ENCODE measurements around the gene DYSF. TPM values are rescaled to one million over a fixed set of nuclear protein-coding genes. Genes with fewer than 3 reads are reported as not detected.

Gene DYSF
- total RNA-seq, 2 experiments from 2014 or later: not detected

GRCh38 chr2:71702971-71703898 lies 249.9 kb downstream of the DYSF start:
- CTCF ChIA-PET: no interaction called here
- no peak overlapping the region for H3K27ac Mint-ChIP-seq
- no peaks in the 10 kb centered on the region for H3K4me1 Mint-ChIP-seq (ENCODE audit: low read depth)
- intact Hi-C loops (cut with micrococcal nuclease): no loop called here
- no peaks in the 10 kb centered on the region for H3K27me3 Mint-ChIP-seq
- DNase-seq: no peak
- POLR2A ChIA-PET: no interaction called here
- no peaks in the 10 kb centered on the region for H3K9me3 Mint-ChIP-seq
- H3K36me3 Mint-ChIP-seq: no peaks in the 10 kb centered on the region
- no peak overlapping the region for H3K4me3 Mint-ChIP-seq

GRCh38 chr2:71704131-71704561 lies 250.8 kb downstream of the DYSF start:
- CTCF ChIA-PET: no interaction called here
- Mint-ChIP-seq H3K36me3 (no peaks in the 10 kb centered on the region), H3K27me3 (no peaks in the 10 kb centered on the region), H3K4me1 (ENCODE audit: low read depth) (no peaks in the 10 kb centered on the region), H3K27ac (no peak overlapping the region), H3K4me3 (no peak overlapping the region), H3K9me3 (no peaks in the 10 kb centered on the region)
- POLR2A ChIA-PET: no interaction called here
- intact Hi-C loops (cut with micrococcal nuclease): no loop called here
- no peak for DNase-seq

- H3K4me3 Mint-ChIP-seq: no peak overlapping the region
- no peaks in the 10 kb centered on the region for H3K9me3 Mint-ChIP-seq
- no peaks in the 10 kb centered on the region for H3K27me3 Mint-ChIP-seq
- no peaks in the 10 kb centered on the region for H3K36me3 Mint-ChIP-seq
- no peak for DNase-seq
- intact Hi-C loops (cut with micrococcal nuclease): no loop called here
- H3K27ac Mint-ChIP-seq: no peak overlapping the region
- no peaks in the 10 kb centered on the region for H3K4me1 Mint-ChIP-seq (ENCODE audit: low read depth)
- ChIA-PET CTCF (no interaction called here), POLR2A (no interaction called here)
These were observed 251.3 kb downstream of the DYSF start for GRCh38 chr2:71704688-71705087.

- H3K27me3 Mint-ChIP-seq: no peaks in the 10 kb centered on the region
- intact Hi-C loops (cut with micrococcal nuclease): no loop called here
These were observed 252.0 kb downstream of the DYSF start for GRCh38 chr2:71705171-71705960.

GRCh38 chr2:71706121-71706520 lies 252.8 kb downstream of the DYSF start:
- no peak overlapping the region for H3K27ac Mint-ChIP-seq
- ChIA-PET CTCF (interaction anchor here (0.6 kb wide), 1 partner anchor 217 kb away, joined by 3 read pairs; no protein-coding TSS in a partner anchor), POLR2A (no interaction called here)
- H3K36me3 Mint-ChIP-seq: no peaks in the 10 kb centered on the region
- no peaks in the 10 kb centered on the region for H3K9me3 Mint-ChIP-seq
- no peak overlapping the region for H3K4me3 Mint-ChIP-seq
- DNase-seq: no peak
- no peaks in the 10 kb centered on the region for H3K27me3 Mint-ChIP-seq
- intact Hi-C loops (cut with micrococcal nuclease): no loop called here
- H3K4me1 Mint-ChIP-seq (ENCODE audit: low read depth): no peaks in the 10 kb centered on the region

More at GRCh38 chr2:71705171-71705960, 252.0 kb downstream of the DYSF start:
- Mint-ChIP-seq H3K36me3 (no peaks in the 10 kb centered on the region), H3K9me3 (no peaks in the 10 kb centered on the region), H3K4me3 (no peak overlapping the region), H3K27ac (no peak overlapping the region), H3K4me1 (ENCODE audit: low read depth) (no peaks in the 10 kb centered on the region)
- ChIA-PET CTCF (interaction anchor here (0.6 kb wide), 1 partner anchor 218 kb away, joined by 3 read pairs; no protein-coding TSS in a partner anchor), POLR2A (no interaction called here)
- DNase-seq: no peak

GRCh38 chr2:71706836-71707235 lies 253.5 kb downstream of the DYSF start:
- intact Hi-C loops (cut with micrococcal nuclease): no loop called here
- CTCF ChIA-PET: no interaction called here
- no peak overlapping the region for H3K27ac Mint-ChIP-seq
- no peak overlapping the region for H3K4me3 Mint-ChIP-seq
- no peaks in the 10 kb centered on the region for H3K36me3 Mint-ChIP-seq
- DNase-seq: no peak
- H3K4me1 Mint-ChIP-seq (ENCODE audit: low read depth): no peaks in the 10 kb centered on the region
- no peaks in the 10 kb centered on the region for H3K9me3 Mint-ChIP-seq
- POLR2A ChIA-PET: no interaction called here
- peaks cover 5% of the 10 kb centered on the region for H3K27me3 Mint-ChIP-seq

GRCh38 chr2:71710367-71711132 lies 257.2 kb downstream of the DYSF start:
- no peak for DNase-seq
- H3K4me3 Mint-ChIP-seq: no peak overlapping the region
- H3K27ac Mint-ChIP-seq: no peak overlapping the region
- H3K27me3 Mint-ChIP-seq: peaks cover 5% of the 10 kb centered on the region
- H3K36me3 Mint-ChIP-seq: no peaks in the 10 kb centered on the region
- intact Hi-C loops (cut with micrococcal nuclease): no loop called here
- H3K9me3 Mint-ChIP-seq: no peaks in the 10 kb centered on the region
- H3K4me1 Mint-ChIP-seq (ENCODE audit: low read depth): no peaks in the 10 kb centered on the region
- POLR2A ChIA-PET: no interaction called here
- CTCF ChIA-PET: no interaction called here

GRCh38 chr2:71711133-71711855 lies 257.9 kb downstream of the DYSF start:
- Mint-ChIP-seq H3K9me3 (no peaks in the 10 kb centered on the region), H3K4me3 (no peak overlapping the region), H3K36me3 (no peaks in the 10 kb centered on the region), H3K27me3 (peaks cover 5% of the 10 kb centered on the region), H3K4me1 (ENCODE audit: low read depth) (no peaks in the 10 kb centered on the region), H3K27ac (no peak overlapping the region)
- no peak for DNase-seq
- intact Hi-C loops (cut with micrococcal nuclease): no loop called here
- ChIA-PET CTCF (no interaction called here), POLR2A (no interaction called here)

GRCh38 chr2:71712158-71712818 lies 258.9 kb downstream of the DYSF start:
- POLR2A ChIA-PET: no interaction called here
- Mint-ChIP-seq H3K4me3 (no peak overlapping the region), H3K9me3 (no peaks in the 10 kb centered on the region), H3K27me3 (peaks cover 5% of the 10 kb centered on the region), H3K27ac (no peak overlapping the region), H3K4me1 (ENCODE audit: low read depth) (no peaks in the 10 kb centered on the region), H3K36me3 (no peaks in the 10 kb centered on the region)
- DNase-seq: no peak
- CTCF ChIA-PET: no interaction called here
- intact Hi-C loops (cut with micrococcal nuclease): no loop called here

- Mint-ChIP-seq H3K27ac (no peak overlapping the region), H3K27me3 (peaks cover 5% of the 10 kb centered on the region), H3K4me3 (no peak overlapping the region), H3K4me1 (ENCODE audit: low read depth) (no peaks in the 10 kb centered on the region), H3K36me3 (no peaks in the 10 kb centered on the region), H3K9me3 (no peaks in the 10 kb centered on the region)
- intact Hi-C loops (cut with micrococcal nuclease): no loop called here
- ChIA-PET POLR2A (no interaction called here), CTCF (no interaction called here)
- DNase-seq: no peak
These were observed 260.5 kb downstream of the DYSF start for GRCh38 chr2:71713581-71714580.
